ENCODE measurements around the gene GPC4.

The GPC4 gene

DNA sequence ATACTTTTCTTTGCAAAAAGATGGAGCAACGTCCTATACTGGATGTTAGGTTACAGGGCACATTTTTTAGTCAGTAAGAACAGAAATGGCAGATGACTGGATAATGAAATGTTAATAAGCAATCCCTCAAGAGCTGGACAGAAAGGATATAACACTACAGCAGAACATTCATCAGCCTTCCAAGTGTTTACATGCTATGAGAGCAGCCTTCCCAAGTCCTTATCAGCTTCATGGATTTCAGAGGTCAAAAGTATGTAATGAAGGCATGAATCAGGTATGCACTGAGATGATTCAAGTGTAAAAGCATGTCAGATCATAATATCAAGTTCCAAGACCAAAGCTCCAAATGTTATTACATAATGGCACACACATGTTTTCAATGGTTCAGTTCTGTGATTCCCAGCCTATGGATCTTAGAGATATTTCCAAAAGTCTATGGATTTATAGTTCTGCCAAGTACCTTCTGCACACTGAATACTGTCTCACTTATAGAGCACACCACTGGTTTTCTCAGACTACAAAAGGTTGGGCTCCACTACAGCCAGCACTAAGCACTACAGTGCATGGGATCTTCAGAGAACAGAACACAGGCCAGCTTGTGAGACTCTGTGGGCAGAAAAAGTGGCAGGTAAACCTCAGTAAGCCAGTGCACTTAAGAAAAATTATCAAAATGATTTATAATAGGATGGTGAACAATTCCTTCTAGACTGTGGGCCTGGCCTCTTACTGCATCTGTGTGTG is 49.2 kb downstream of the GPC4 start:
- DNase-seq (ENCODE audit: extremely low read depth, low read depth), result no peak
- TF ChIP-seq, protein P1, sequence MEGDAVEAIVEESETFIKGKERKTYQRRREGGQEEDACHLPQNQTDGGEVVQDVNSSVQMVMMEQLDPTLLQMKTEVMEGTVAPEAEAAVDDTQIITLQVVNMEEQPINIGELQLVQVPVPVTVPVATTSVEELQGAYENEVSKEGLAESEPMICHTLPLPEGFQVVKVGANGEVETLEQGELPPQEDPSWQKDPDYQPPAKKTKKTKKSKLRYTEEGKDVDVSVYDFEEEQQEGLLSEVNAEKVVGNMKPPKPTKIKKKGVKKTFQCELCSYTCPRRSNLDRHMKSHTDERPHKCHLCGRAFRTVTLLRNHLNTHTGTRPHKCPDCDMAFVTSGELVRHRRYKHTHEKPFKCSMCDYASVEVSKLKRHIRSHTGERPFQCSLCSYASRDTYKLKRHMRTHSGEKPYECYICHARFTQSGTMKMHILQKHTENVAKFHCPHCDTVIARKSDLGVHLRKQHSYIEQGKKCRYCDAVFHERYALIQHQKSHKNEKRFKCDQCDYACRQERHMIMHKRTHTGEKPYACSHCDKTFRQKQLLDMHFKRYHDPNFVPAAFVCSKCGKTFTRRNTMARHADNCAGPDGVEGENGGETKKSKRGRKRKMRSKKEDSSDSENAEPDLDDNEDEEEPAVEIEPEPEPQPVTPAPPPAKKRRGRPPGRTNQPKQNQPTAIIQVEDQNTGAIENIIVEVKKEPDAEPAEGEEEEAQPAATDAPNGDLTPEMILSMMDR (IDR thresholded peaks at IDR 0.05; ENCODE audit: low read depth, low read length), result no peak

DNA sequence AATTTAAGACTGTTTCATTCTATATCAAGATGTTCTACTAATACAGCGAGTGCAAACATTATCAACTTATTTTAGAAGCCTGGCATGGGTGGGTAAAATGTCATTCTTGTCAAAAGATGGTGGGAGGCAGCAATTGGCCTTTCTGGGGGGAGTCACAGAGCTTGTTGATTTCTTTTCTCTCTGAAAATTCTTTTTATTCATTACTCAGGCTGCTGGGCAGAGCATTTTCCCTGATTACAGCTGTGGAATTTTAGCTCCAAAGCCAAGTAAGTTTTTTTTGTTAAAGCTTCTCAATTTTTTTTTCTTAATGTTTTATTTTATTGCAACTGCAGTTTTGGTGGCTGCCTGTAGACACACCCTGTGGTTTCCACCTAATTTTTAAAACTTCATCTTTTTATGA is 50.4 kb downstream of the GPC4 start:
- TF ChIP-seq, protein P1 (IDR thresholded peaks at IDR 0.05; ENCODE audit: low read depth, low read length), result no peak
- no peak for DNase-seq (ENCODE audit: extremely low read depth, low read depth)

DNA sequence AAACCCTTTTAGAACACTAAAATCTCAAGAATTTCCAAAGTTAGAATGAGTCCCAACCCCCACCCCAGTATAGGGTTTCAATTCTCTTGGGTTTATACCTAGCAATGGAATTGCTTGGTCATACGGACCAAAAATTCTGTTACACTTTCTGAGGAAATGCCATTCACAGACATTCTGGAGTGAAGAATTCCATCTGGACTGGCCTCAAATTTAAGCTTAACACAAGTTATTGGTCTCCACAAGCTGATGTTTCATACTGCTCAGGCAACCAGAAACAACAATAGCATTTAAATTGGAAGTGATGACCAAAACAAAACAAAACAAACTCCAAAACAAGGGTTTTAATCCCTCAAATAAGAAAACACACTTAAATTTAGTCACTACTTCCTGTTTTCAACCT is 51.1 kb downstream of the GPC4 start:
- TF ChIP-seq, protein P1 (IDR thresholded peaks at IDR 0.05; ENCODE audit: low read depth, low read length), result no peak
- DNase-seq (ENCODE audit: extremely low read depth, low read depth), result no peak

DNA sequence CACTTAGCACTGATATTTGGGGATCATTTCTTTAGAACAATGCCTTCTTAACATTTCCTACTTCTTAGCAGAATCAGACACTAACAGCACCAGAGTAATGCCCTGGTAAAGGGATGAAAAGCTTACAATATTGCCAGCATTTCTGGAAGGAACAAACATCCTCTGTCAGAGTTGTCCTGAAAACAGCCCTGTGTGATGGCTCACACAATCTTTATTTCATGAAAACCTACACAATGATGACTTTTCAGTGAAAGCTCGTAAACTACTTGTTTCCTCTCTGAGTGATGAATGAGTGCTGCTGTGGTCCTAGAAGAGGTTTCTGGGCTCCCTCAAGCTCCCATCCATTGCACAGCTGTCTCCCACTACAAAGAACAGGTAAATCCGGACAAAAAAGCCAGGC is 52.8 kb downstream of the GPC4 start:
- TF ChIP-seq, protein P1 (IDR thresholded peaks at IDR 0.05; ENCODE audit: low read depth, low read length), result no peak

DNA sequence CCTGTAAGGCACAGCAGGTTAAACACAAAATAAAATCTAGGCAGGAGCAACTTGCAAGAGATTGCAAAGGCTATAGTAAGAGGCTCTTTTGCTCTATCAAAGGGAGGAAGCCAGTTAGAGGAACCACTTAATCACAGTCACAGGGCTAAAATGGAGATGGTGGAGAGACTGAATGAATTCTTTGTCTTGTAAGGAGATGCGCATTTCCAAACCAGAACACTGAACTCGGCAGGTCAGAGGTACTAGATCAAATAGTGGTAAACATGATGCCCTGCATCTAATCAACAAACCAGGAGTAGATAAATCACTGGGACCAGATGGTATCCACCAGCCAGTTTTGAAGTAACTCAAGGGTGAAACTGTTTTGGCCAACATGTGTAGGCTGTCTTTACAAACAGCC is 55.8 kb downstream of the GPC4 start:
- TF ChIP-seq, protein P1 (IDR thresholded peaks at IDR 0.05; ENCODE audit: low read depth, low read length), result no peak
- no peak for DNase-seq (ENCODE audit: extremely low read depth, low read depth)

More for the DNA sequence above, 52.8 kb downstream of the GPC4 start:
- no peak for DNase-seq (ENCODE audit: extremely low read depth, low read depth)

DNA sequence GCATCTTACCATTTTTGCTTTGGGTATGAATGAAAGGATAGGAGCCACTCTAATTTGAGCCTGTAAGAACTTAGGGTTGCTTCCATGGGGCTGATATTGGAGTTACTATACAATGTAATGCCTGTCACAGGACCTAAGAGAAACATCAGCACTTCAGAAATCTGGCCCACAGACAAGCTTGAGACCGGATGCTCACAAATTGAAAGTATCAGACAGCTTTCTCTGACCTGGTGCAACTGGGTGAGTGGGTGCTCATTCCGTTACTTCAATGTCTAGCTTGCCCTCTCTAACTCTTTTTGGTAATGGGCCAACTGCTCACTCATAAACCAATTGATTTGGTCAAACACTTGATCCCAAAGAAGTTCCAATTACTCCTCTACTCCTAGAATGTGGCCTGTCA is 62.1 kb downstream of the GPC4 start:
- no peak for DNase-seq (ENCODE audit: extremely low read depth, low read depth)
- TF ChIP-seq, protein P1 (IDR thresholded peaks at IDR 0.05; ENCODE audit: low read depth, low read length), result no peak

DNA sequence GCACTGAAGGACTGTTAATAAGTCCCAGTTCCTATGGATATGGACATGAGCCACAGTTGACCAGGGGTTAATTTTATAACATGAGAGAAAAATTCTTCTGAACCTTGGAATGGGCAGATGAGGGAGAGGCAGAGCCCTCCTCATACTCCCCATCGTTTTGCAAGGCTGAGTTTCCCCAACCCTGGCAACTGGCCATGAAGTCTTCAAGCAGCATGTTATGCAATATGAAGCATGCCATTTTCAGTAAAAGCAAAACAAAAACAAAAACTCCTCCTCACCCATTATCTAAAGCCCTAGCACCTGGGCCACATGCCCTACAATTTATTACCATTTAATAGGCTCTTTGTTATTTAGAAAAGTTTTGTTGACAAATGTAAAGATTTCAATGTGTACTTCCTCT is 64.5 kb downstream of the GPC4 start:
- TF ChIP-seq, protein P1 (IDR thresholded peaks at IDR 0.05; ENCODE audit: low read depth, low read length), result no peak
- no peak for DNase-seq (ENCODE audit: extremely low read depth, low read depth)
